Heart left ventricle (tissue), 16 donors: ENCODE data around the gene IL33. TPM values are rescaled to one million over a fixed set of nuclear protein-coding genes. Genes with fewer than 3 reads are reported as not detected.

ENCODE experiments used
- ATAC-seq, 4 donors: fragments of 200-7000 bp; cut with Tn5 transposase; one replicate each; pipeline ENCODE4 v1.9.1; 2020 to 2022; ENCODE audit warnings: moderate library complexity in 4 of 4, mild to moderate bottlenecking in 3 of 4, moderate number of reproducible peaks in 1 of 4
- DNase-seq, 5 donors: peaks; one replicate each; pipeline ENCODE4 v3.0.0-alpha.2; 2020
- H3K27ac ChIP-seq, 12 donors: fragments of 200-600 bp; sonication (generic) in 4 of 12; one replicate each; pipeline versions ENCODE4 v1.5.0 to v1.8.0; 2016 to 2022; ENCODE audit warnings: mild to moderate bottlenecking in 2 of 12
- H3K27me3 ChIP-seq, 9 donors: fragments of 200-600 bp; sonication (generic) in 2 of 9; one replicate each; pipeline versions ENCODE4 v1.5.1 to v1.8.0; 2016 to 2022; ENCODE audit warnings: mild to moderate bottlenecking in 3 of 9
- H3K36me3 ChIP-seq, 9 donors: fragments of 200-600 bp; sonication (generic) in 2 of 9; one replicate each; pipeline versions ENCODE4 v1.5.0 to v1.8.0; 2018 to 2022; ENCODE audit warnings: mild to moderate bottlenecking in 2 of 9
- H3K4me1 ChIP-seq, 12 donors: fragments of 200-600 bp; sonication (generic) in 4 of 12; one replicate each; pipeline versions ENCODE4 v1.5.0 to v1.8.0; 2016 to 2022; ENCODE audit warnings: mild to moderate bottlenecking in 3 of 12
- H3K4me3 ChIP-seq, 12 donors: fragments of 200-600 bp; sonication (generic) in 4 of 12; one replicate each; pipeline versions ENCODE4 v1.5.0 to v1.8.0; 2017 to 2022; ENCODE audit warnings: mild to moderate bottlenecking in 9 of 12, moderate library complexity in 4 of 12
- H3K9me3 ChIP-seq, 12 donors: fragments of 200-600 bp; sonication (generic) in 4 of 12; one replicate each; pipeline versions ENCODE4 v1.5.0 to v1.8.0; 2016 to 2022; ENCODE audit warnings: mild to moderate bottlenecking in 1 of 12
- CTCF ChIP-seq, 12 donors: fragments of 200-600 bp; sonication (generic) in 4 of 12; IDR thresholded peaks; one replicate each; pipeline versions ENCODE4 v1.5.0 to v1.8.0; 2018 to 2022; ENCODE audit warnings: antibody characterized with exemption in 12 of 12, mild to moderate bottlenecking in 5 of 12
- POLR2A ChIP-seq, 2 donors: fragments of 450-650 bp; IDR thresholded peaks; one replicate each; pipeline ENCODE4 v1.6.1; 2017; ENCODE audit warnings: antibody characterized with exemption in 2 of 2, mild to moderate bottlenecking in 2 of 2, moderate library complexity in 2 of 2
- WGBS, 4 donors: extraction: QIAGEN DNeasy Blood & Tissue Kit in 2 of 4; methylation state at CpG; one replicate each; pipeline versions ENCODE4 v1.1.5 to v1.1.7; 2013 to 2018; 5-methylcytosine and 5-hydroxymethylcytosine counted together
- intact Hi-C, 10 donors: fragments of 100-400 bp; cut with DNase I; formaldehyde crosslinking; loops; one replicate each; pipeline versions ENCODE4 v1.11.1 to v1.14.2; 2022
- polyA plus RNA-seq, 2 donors: library from polyadenylated mRNA; stranded (reverse); fragments of 200-250 nt; gene quantifications; one replicate each; pipeline ENCODE4 v1.2.3, GENCODE V29; 2013
- total RNA-seq, 9 donors: library from RNA; depleted of rRNA in 2 of 9; stranded (reverse); fragments of >200 nt in 2 of 9; fragmentation: NEBNext Ultra II Directional in 3 of 9; extraction: Animal tissue kit (Norgen Biotek cat#: 25700) in 3 of 9; gene quantifications; one replicate each; pipeline versions ENCODE4 v1.1.0 to v1.2.4, GENCODE V29; 2016 to 2023
- donor health status: ischemic (EF 13 %, LVEDD 7.1; RV severe dilation, severe dysfunction).
- donor health status: healthy with polysubstance abuse.
- donor health status: DM: no; HTN: yes; CAD: no.
- donor health status: DM: no; HTN: no; CAD: no.
- donor health status: ischemic (EF 25% LVEDD 6.9; RV normal size, moderate dysfunction).
- donor health status: ischemic (EF 25% LVEDD 5.7; RV mildly dilated, moderate dysfunction).
- donor health status: healthy.
- donor health status: DM: yes; HTN: yes; CAD: no.
- donor health status: ischemic (EF 35%, LVEDD 5.7; RV mildly dilated, moderate dysfunction).
- donor health status: nonischemic (EF 11% LVEDD 7.7; RV severe dilation, severe dysfunction).
- donor health status: DM: yes; HTN: yes; CAD: no.
- donor health status: PGD.
- donor health status: ischemic (EF 29% LVEDD 5.4; RV normal size, mild dysfunction).
- donor health status: nonischemic (EF 23%, LVEDD 6.1; RV moderate dilation, normal function).

IL33 gene
- total and polyA plus RNA-seq, 11 donors = 6.6 to 36.5 (median 12.7) TPM

- intact Hi-C loops = no loop called here
- peaks cover 0 to 37% (median 4%) of the 10 kb centered on the region in 9 donors for H3K36me3 ChIP-seq
- H3K4me1 ChIP-seq = peaks cover 0 to 24% (median 0%) of the 10 kb centered on the region in 12 donors
- H3K9me3 ChIP-seq = no peaks in the 10 kb centered on the region
- ATAC-seq (no peak), DNase-seq (no peak)
- no peak overlapping the region for H3K27ac ChIP-seq
- H3K27me3 ChIP-seq = no peaks in the 10 kb centered on the region
- TF ChIP-seq CTCF (IDR thresholded peaks at IDR 0.05) (no peak), POLR2A (IDR thresholded peaks at IDR 0.05) (no peak)
- no peak overlapping the region for H3K4me3 ChIP-seq
Measured at GRCh38 chr9:6243746-6244145, 28.1 kb downstream of the IL33 start.

- intact Hi-C loops = no loop called here
- ATAC-seq (no peak), DNase-seq (no peak)
- no peaks in the 10 kb centered on the region for H3K27me3 ChIP-seq
- WGBS, 4 donors = 45 to 58% (median 51%) methylated on average over 4 of the region's 4 CpGs
- TF ChIP-seq POLR2A (IDR thresholded peaks at IDR 0.05) (no peak), CTCF (IDR thresholded peaks at IDR 0.05) (no peak)
- no peak overlapping the region for H3K27ac ChIP-seq
- H3K36me3 ChIP-seq = peaks cover 0 to 49% (median 4%) of the 10 kb centered on the region in 9 donors
- H3K4me3 ChIP-seq = no peak overlapping the region
- H3K4me1 ChIP-seq = peaks cover 0 to 13% (median 0%) of the 10 kb centered on the region in 12 donors
- H3K9me3 ChIP-seq = no peaks in the 10 kb centered on the region
Measured at GRCh38 chr9:6247266-6247665, 31.7 kb downstream of the IL33 start.

GRCh38 chr9:6268826-6269397 is 53.3 kb downstream of the IL33 start:
- no peak for TF ChIP-seq CTCF (IDR thresholded peaks at IDR 0.05)
- Histone ChIP-seq H3K27ac (no peak overlapping the region), H3K36me3 (peaks cover 0 to 3% (median 0%) of the 10 kb centered on the region in 9 donors), H3K27me3 (no peaks in the 10 kb centered on the region), H3K4me3 (no peak overlapping the region), H3K4me1 (peaks cover 0 to 11% (median 0%) of the 10 kb centered on the region in 12 donors), H3K9me3 (peaks cover 0 to 12% (median 0%) of the 10 kb centered on the region in 12 donors)
- intact Hi-C loops = no loop called here
- DNase-seq (no peak), ATAC-seq (no peak)
- whole genome bisulfite sequencing, 4 donors = 55 to 61% (median 56%) methylated on average over 3 of the region's 3 CpGs

- TF ChIP-seq POLR2A (IDR thresholded peaks at IDR 0.05) = no peak
- no peak for TF ChIP-seq CTCF (IDR thresholded peaks at IDR 0.05)
- Histone ChIP-seq H3K27ac (peak overlapping the region in 3 of 12 donors; percentile 4 to 51 (median 11)), H3K9me3 (no peaks in the 10 kb centered on the region), H3K4me1 (peaks cover 0 to 11% (median 0%) of the 10 kb centered on the region in 12 donors), H3K4me3 (no peak overlapping the region), H3K36me3 (peaks cover 0 to 3% (median 0%) of the 10 kb centered on the region in 9 donors), H3K27me3 (no peaks in the 10 kb centered on the region)
- no peak for ATAC-seq
- 68 to 75% (median 72%) methylated on average over 1 of the region's 1 CpG for WGBS, 4 donors
- no peak for DNase-seq
- intact Hi-C loops = loop anchor here in 1 of 10 donors (5.0 kb wide), 1 partner anchor 54 kb away; the partner anchor contains the start of gene IL33
Measured at GRCh38 chr9:6270896-6271295, 55.3 kb downstream of the IL33 start.
